ENCODE results near the gene AGMO. TPM values are rescaled to one million over a fixed set of nuclear protein-coding genes. Genes with fewer than 3 reads are reported as not detected.

AGMO gene
- total RNA-seq, 2 donors from 2014 or later: 1.3 to 1.9 TPM

DNA sequence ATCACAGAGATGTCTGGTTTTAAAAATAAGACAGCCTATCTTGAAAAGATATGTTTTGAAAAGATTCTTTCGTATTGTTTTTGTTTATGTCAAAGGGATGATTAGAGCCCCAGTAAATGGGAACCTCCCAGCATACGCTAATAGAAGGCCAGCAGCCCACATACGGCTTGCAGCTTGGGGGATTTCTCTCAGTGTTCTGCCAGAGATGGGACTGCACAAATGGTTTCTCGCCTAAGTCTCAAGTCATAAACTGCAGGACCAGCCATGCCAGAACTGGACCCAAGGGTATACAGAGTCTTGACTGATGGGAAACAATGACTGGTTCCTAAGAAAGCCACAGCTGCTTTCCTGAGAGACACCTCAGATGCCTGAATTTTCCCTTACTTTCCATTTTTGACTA, 352.4 kb downstream of the AGMO start:
- intact Hi-C loops (cut with DNase I): loop anchor here in 1 of 2 donors (5.0 kb wide), 1 partner anchor 52 kb away; no protein-coding TSS in a partner anchor
- DNase-seq (ENCODE audit: low spot score): no peak

DNA sequence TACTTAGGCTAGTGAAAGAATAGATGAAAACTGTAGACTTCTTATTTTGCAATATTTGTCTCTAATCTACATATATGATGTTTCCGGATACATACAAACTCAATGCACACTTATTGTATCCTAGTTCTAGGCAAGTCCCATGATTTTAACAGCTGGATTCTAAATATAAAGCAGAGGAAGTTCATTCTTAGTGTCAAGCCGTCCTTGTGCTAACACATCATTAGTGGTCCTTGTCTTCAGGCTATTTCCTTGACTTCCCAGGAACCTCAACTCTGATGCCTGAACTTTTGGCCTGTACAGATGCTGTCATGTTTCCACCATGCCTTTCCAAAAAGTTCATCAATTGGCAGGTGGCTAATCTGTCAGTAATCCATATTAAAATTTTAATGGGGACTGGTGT, 357.4 kb downstream of the AGMO start:
- DNase-seq (ENCODE audit: low spot score): no peak
- intact Hi-C loops (cut with DNase I): no loop called here

DNA sequence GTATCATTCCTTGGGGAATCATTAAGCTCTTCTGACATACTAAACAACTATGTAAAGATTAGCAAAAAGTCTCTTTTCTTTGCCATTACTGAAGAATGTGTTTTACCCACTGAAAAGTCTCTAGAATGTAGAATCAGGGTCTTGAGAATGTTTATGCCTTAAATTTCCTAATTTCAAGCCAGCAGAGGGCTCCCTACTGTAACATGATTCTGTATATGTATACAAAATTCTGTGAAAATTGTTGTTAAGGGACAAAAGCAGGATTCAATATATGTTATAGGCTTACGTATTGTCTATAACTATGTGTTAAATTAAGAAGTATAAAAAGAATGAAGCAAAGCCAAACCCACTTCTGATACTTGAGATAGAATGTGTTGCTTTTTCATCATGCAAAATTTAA, 362.3 kb downstream of the AGMO start:
- intact Hi-C loops (cut with DNase I): no loop called here
- no peak for DNase-seq (ENCODE audit: low spot score)

DNA sequence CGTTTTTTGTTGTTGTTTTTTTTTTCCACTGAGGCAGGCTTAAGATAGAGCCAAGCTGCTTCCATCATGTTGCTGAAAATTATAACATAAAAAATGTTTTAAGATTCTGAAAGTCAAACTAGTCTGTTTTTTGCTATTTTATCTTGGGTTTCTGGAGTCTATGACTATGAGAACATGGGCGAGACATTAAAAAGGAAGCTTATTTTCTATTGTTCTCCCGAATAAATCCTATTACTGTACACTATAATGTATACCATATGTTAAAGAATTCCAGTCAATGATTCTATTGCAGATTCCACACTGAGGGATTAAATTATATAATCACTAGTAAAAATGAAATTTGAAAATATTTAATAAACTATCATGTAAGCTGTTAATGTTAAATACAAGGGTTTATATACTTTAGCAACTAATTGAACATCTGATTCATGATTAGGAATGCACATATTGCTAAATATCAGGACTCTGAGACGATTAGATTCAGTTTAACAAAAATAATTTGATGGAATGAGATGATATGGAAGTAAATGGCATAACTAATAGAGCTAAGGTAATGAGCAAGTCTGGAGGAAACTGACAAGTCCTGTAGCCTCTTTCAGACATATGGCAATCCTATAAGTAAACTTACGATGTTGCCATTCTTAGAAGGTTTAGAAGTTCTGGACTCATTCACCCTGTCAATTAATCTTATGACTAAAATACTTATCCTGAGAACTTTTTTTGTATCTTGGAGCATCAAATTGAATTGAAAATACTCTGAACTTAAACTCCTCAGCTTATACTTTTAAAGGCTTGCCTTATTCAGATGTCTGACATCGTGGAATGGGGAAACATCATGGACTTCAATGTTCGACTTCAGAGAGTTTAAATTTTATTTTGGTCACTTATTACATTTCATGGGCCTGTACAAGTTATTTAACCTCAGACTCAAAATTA, 364.5 kb downstream of the AGMO start:
- intact Hi-C loops (cut with DNase I): no loop called here
- DNase-seq (ENCODE audit: low spot score): no peak

DNA sequence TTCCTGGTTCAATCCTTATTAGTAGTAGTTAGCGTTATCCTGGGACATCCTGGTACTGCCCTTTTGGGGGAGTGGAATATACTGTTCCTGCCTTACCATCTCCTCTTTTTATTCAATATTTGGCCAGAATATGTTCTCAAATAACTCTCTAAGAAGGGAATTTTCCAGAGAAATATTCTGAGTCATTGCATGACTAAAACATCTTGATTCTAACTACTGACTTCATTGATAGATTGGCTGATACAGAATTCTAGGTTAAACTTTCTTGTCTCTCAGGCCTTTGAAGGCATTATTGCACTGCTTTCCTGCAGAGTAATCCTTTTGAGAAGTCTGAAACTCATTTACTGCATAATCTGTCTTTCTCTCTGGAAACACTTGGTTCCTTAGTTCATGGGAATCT, 383.8 kb downstream of the AGMO start:
- intact Hi-C loops (cut with DNase I): no loop called here
- no peak for DNase-seq (ENCODE audit: low spot score)

DNA sequence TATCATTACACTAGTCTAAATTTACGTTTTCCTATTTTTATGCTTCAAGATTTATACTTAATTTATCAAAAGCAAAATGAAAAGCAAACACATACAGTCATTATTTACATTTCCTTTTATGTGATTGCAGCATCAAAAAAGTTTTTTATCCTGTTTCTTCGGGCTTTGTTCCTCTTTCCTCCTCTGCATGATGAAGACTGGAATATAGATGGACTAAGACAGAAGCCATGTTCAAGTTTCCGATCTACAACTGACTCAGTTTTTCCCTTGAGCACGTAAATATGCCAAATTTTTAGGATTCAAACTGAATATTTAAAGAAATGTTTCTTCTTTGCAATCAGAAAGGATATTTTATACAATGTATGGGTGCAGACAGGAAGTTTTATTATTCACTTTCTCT, 385.7 kb downstream of the AGMO start:
- intact Hi-C loops (cut with DNase I): no loop called here
- no peak for DNase-seq (ENCODE audit: low spot score)

DNA sequence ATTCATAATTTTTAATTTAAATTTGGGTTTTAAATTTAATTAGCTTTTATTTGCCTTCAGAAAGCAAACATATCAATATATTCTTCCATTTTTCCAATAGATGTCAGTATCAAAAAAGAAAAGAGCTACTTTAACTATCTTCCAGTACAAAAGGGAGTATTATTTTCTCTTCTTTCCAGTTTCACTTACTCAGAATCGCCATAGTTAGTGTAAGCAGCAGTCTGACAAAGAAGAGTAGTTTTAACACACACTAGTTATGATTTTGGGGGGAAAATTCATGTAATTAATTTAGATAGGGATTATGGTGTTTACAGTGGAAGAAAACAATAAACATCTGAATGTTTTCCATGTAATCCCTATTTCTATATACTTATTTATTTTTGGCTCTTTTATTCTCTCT, 386.7 kb downstream of the AGMO start:
- intact Hi-C loops (cut with DNase I): no loop called here
- no peak for DNase-seq (ENCODE audit: low spot score)

DNA sequence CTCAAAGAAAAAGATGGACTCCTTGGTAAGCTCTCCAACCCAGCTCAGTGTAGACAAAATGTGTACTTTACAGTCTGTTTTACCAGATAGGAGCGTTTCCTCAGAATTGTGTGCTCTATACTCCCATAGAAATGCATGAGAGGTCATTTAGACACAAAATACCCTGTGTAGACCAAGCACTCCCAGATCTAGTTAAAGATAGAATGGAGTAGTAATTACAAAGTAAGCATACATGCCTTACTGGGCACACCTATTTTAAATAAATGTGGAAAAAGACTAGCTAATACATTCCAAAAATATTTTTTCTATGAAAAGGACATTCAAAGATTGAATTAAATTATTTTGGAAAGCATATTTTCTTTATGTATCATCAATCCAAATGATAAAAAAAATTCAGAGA, 387.3 kb downstream of the AGMO start:
- intact Hi-C loops (cut with DNase I): no loop called here
- no peak for DNase-seq (ENCODE audit: low spot score)

DNA sequence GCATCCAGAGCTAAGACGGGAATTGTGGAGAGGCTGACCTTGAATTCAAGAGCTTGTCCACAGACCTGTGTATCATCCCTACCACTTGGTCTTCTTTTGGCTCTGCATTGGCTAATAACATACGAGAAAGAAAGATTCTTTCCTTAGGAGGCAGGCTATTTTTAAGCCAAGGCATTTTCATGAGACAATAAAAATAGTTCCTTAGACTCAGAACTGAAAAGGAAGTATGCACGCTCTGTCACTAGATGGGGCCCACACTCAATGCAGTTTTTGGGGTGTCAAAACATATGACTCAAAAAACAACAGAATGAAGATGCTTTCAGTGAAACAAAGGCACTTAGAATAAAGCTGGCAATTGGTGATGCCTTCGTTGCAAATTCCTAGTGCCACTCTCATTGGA, 393.3 kb downstream of the AGMO start:
- intact Hi-C loops (cut with DNase I): no loop called here
- DNase-seq (ENCODE audit: low spot score): no peak

DNA sequence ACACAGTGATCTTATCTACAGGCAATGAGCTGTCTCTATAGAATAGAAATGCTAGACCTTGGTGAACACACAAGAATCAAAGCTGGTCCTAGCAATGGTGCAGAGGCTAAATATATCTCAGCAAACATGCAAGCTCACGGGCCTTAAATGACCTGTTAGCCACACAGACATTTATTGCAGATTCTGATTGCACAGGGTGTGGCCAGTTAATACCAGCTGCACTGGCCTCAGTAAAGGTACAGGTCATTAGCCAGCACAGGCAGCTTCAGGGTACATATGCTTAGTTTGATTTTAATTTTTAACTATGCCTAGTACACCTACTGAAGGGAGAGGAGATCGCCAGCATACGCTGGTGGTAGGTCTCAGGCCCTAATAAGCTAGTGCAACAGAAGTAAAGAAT, 393.9 kb downstream of the AGMO start:
- DNase-seq (ENCODE audit: low spot score): no peak
- intact Hi-C loops (cut with DNase I): no loop called here

DNA sequence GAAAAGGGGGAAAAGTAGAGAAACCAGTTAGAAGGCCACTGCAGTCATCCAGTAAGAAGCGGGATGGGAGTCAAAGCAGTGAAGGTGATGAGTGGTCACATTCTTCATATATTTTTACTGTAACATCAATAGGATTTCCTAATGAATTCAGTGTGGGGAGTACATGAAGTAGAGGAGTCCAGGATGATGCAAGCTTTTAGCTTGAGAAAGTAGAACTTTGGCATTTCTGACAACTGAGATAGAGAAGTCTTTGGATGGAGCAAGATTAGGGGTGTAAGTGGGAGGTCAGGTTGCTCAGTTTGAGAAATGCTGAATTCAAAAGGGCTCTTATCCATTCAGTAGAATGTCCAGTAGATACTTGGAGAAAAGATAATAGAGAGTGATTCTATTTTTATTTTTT, 395.2 kb downstream of the AGMO start:
- no peak for DNase-seq (ENCODE audit: low spot score)
- intact Hi-C loops (cut with DNase I): no loop called here

DNA sequence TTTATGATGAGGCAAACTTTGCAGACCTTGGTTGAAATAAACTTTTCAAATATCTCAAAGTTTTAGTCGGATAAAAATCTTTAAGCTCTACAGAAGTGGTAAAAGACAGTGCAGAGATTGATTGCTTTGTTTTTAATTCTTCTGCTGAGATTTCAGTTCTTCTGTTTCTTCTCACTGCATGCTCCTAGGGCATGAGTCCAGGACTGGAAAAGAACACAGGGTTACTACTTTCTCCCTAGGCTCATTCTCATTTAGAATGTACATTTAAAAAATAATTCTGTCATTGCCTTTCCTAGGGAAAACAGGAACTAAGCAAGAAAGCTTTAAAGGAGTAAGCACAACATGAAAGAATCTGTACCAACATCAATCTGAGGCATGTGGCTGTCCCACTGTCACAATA, 402.6 kb downstream of the AGMO start:
- no peak for DNase-seq (ENCODE audit: low spot score)
- intact Hi-C loops (cut with DNase I): loop anchor here in 1 of 2 donors (5.0 kb wide), 1 partner anchor 48 kb away; no protein-coding TSS in a partner anchor

DNA sequence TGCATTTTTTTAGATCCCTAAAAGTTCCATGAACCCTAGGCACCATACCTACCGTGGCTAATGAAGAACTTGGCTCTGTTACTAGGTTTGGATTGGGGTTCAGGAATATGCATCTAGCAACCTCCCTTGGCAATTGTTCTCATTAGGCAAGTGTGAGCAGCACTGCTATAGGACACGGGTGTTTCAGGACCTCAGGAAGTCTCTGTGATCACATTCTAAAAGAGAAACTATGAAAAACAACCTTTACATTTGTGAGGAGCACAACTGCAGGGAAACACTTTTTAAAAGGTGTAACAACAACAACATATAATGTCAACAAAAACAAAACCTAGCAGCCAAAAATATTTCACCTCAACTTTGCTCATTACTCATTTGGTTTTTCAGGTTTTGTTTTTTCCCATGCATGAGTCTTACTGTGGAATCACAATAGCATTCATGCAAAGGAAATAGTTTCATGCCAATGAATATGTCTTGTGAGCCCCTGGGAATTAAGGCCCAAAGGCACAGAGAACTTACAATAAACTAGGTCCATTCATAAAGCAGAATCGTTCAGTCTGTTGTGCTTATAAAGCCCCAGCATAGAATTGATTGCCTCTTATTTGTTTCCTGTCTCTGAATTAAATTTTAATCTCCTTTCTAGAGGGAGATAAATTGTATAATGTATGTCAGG, 403.5 kb downstream of the AGMO start:
- intact Hi-C loops (cut with DNase I): loop anchor here in 1 of 2 donors (5.0 kb wide), 1 partner anchor 49 kb away; no protein-coding TSS in a partner anchor

More for the DNA sequence above, 403.5 kb downstream of the AGMO start:
- no peak for DNase-seq (ENCODE audit: low spot score)

Other genes with a start within 250 kb of the AGMO start
- gene MEOX2, start 124.7 kb upstream of the AGMO start, total RNA-seq: 10 to 100 TPM; 31.7 to 38.2 TPM